HEK293 (cell line): Measurements from ENCODE around the gene MEX3C.

ENCODE experiments used
- ZFP41 ChIP-seq: fragments of 450-650 bp; formaldehyde crosslinking; IDR thresholded peaks from 2 replicates; pipeline ENCODE4 v1.5.1; 2016; ENCODE audit warnings: missing biosample characterization, missing genetic modification characterization, borderline replicate concordance
- ZNF670 ChIP-seq: fragments of 450-650 bp; formaldehyde crosslinking; IDR thresholded peaks from 2 replicates; pipeline ENCODE4 v1.5.1; 2016; ENCODE audit warnings: missing biosample characterization, missing genetic modification characterization, low read depth

DNA sequence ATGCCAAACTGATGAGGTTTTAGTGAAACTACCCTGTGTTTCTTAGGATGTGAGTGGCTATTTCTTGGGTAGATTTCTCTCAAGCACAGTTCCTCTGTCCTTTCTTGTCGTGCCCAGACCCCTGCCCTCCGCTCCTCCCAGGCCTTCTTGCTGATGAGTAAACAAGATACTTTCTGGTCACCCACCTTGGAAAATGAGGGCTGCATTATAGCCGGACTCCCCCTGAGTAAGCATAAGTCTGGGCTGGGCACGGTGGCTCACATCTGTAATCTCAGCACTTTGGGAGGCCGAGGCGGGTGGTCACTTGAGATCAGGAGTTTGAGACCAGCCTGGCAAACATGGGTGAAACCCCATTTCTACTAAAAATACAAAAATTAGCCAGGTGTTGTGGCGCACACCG is 58.5 kb downstream of the MEX3C start:
- no peak for TF ChIP-seq ZNF670 (tag by site-specific recombination)
- TF ChIP-seq ZFP41, result no peak
